HepG2 (cell line): ENCODE results near the gene HNRNPC. TPM values are rescaled to one million over a fixed set of nuclear protein-coding genes. Genes with fewer than 3 reads are reported as not detected.

ENCODE experiments used
- CSRNP1 ChIP-seq: sonication (generic); formaldehyde crosslinking; IDR thresholded peaks from 2 replicates; pipeline ENCODE4 v1.8.1; 2023; ENCODE audit warnings: mild to moderate bottlenecking, missing genetic modification reagents
- ETV5 ChIP-seq: IDR thresholded peaks from 2 replicates; pipeline ENCODE4 v1.6.1; 2018; ENCODE audit warnings: missing biosample characterization, missing genetic modification reagents, inconsistent platforms, borderline replicate concordance
- ETV6 ChIP-seq: sonication (generic); formaldehyde crosslinking; conservative IDR thresholded peaks from 2 replicates; pipeline ENCODE4 v1.4.0; 2020; ENCODE audit warnings: missing genetic modification reagents
- HMGXB4 ChIP-seq, 2 experiments: sonication (generic) in 1 of 2; formaldehyde crosslinking in 1 of 2; IDR thresholded peaks; 2 replicates each; pipeline versions ENCODE4 v1.4.0 to v1.6.1; 2018 to 2020; ENCODE audit warnings: missing genetic modification reagents in 2 of 2, borderline replicate concordance in 1 of 2, low read depth in 1 of 2, mild to moderate bottlenecking in 1 of 2, missing biosample characterization in 1 of 2
- HNRNPLL ChIP-seq: fragments of 200-400 bp; formaldehyde crosslinking; IDR thresholded peaks from 2 replicates; pipeline ENCODE4 v1.6.1; 2017; ENCODE audit warnings: mild to moderate bottlenecking, low read depth, low read length; ENCODE audit not compliant: poor library complexity, severe bottlenecking
- HNRNPUL1 ChIP-seq: fragments of 200-400 bp; formaldehyde crosslinking; IDR thresholded peaks from 2 replicates; pipeline ENCODE4 v1.6.1; 2017; ENCODE audit warnings: low read depth, mild to moderate bottlenecking, low read length, moderate library complexity
- KDM5B ChIP-seq: sonication (generic); formaldehyde crosslinking; IDR thresholded peaks from 2 replicates; pipeline ENCODE4 v1.4.0; 2020; ENCODE audit warnings: missing genetic modification reagents, mild to moderate bottlenecking, borderline replicate concordance
- KMT2A ChIP-seq: sonication (generic); formaldehyde crosslinking; IDR thresholded peaks from 2 replicates; pipeline ENCODE4 v1.4.0; 2020; ENCODE audit warnings: missing genetic modification reagents
- RAD21 ChIP-seq: fragments of 450-650 bp; formaldehyde crosslinking; IDR thresholded peaks from 2 replicates; pipeline ENCODE4 v1.5.0; 2020; ENCODE audit warnings: mild to moderate bottlenecking
- RARA ChIP-seq: IDR thresholded peaks from 2 replicates; pipeline ENCODE4 v1.6.1; 2016; ENCODE audit warnings: missing genetic modification reagents, missing compliant biosample characterization
- REST ChIP-seq, 2 experiments: IDR thresholded peaks; 2 replicates each; pipeline ENCODE4 v1.6.1; 2011 to 2012; ENCODE audit warnings: low read length in 2 of 2, borderline replicate concordance in 1 of 2, low read depth in 1 of 2, mild to moderate bottlenecking in 1 of 2, moderate library complexity in 1 of 2
- SAFB2 ChIP-seq: sonication (generic); formaldehyde crosslinking; IDR thresholded peaks from 2 replicates; pipeline ENCODE4 v1.5.1; 2020; ENCODE audit warnings: missing genetic modification reagents, low read depth, mild to moderate bottlenecking, borderline replicate concordance
- SOX13 ChIP-seq, 3 experiments: fragments of 450-650 bp in 1 of 3; sonication (generic) in 1 of 3; formaldehyde crosslinking in 1 of 3; IDR thresholded peaks in 2 of 3; conservative IDR thresholded peaks in 1 of 3; 2 replicates each; pipeline versions ENCODE4 v1.5.0 to v1.6.1; 2016 to 2020; ENCODE audit warnings: antibody characterized with exemption in 1 of 3, mild to moderate bottlenecking in 1 of 3, missing compliant biosample characterization in 1 of 3, missing genetic modification reagents in 1 of 3, moderate library complexity in 1 of 3
- TAF1 ChIP-seq: sonication (generic); formaldehyde crosslinking; IDR thresholded peaks from 2 replicates; pipeline ENCODE4 v1.4.0; 2020; ENCODE audit warnings: missing genetic modification reagents
- ZNF580 ChIP-seq: IDR thresholded peaks from 2 replicates; pipeline ENCODE4 v1.6.1; 2016; ENCODE audit warnings: low read depth, borderline replicate concordance
- ZNF768 ChIP-seq: sonication (generic); formaldehyde crosslinking; IDR thresholded peaks from 2 replicates; pipeline ENCODE4 v1.4.0; 2020; ENCODE audit warnings: missing genetic modification reagents
- ZNF772 ChIP-seq: sonication (generic); formaldehyde crosslinking; IDR thresholded peaks from 2 replicates; pipeline ENCODE4 v1.5.0; 2020; ENCODE audit warnings: mild to moderate bottlenecking, missing genetic modification reagents
- ZNF800 ChIP-seq: sonication (generic); formaldehyde crosslinking; IDR thresholded peaks from 2 replicates; pipeline ENCODE4 v1.4.0; 2020; ENCODE audit warnings: missing genetic modification reagents
- polyA plus RNA-seq, 8 experiments: library from polyadenylated mRNA; depleted of rRNA in 3 of 8; stranded (reverse) in 7 of 8; unstranded in 1 of 8; fragments of >200 nt; fragmentation: Illumina TruSeq in 4 of 8; extraction: Trizol in 4 of 8; gene quantifications; 2 replicates each; pipeline versions ENCODE4 v1.2.1 to v1.2.3, GENCODE V29; 2011 to 2016; ENCODE audit warnings: low read depth in 4 of 8, missing spikeins in 1 of 8, mixed read lengths in 1 of 8; ENCODE audit not compliant: insufficient read depth in 1 of 8
- total RNA-seq, 5 experiments: library from RNA; depleted of rRNA; stranded (reverse); fragments of >200 nt; fragmentation: Illumina TruSeq; extraction: Trizol; gene quantifications; 2 replicates each; pipeline ENCODE4 v1.2.3, GENCODE V29; 2016; ENCODE audit warnings: low read depth in 1 of 5

The HNRNPC gene
- total and polyA plus RNA-seq, 2 of the 13 experiments (the other 11 are each of a cell fraction or from before 2014, with no cell fraction given), result 628 to 1,099 TPM

- TF ChIP-seq RARA (CRISPR knock-in tag) (peak; percentile 21; the same call in 1 of the 2 replicates), HNRNPUL1 (no peak), REST (IDR thresholded peaks at IDR 0.05; ENCODE audit: borderline replicate concordance in 1 of 2, low read depth in 1 of 2, low read length in 2 of 2) (no peak), ZNF772 (CRISPR knock-in tag) (0 out of 2 replicates have a peak, but pooled peaks have one; percentile 17), KMT2A (peak; percentile 37; the same call in 1 of the 2 replicates), HNRNPLL (peak; percentile 63), SOX13 (IDR thresholded peaks at IDR 0.05) (no peak), SOX13 (CRISPR knock-in tag; conservative IDR thresholded peaks at IDR 0.05 in 1 of 2, IDR thresholded peaks at IDR 0.05 in 1 of 2) (0 out of 4 replicates have a peak, but pooled peaks of 1 of the 2 experiments have one; percentile 9), ETV6 (CRISPR knock-in tag) (0 out of 2 replicates have a peak, but pooled peaks have one; percentile 67), SAFB2 (CRISPR knock-in tag) (peak; percentile 47; the same call in 1 of the 2 replicates), CSRNP1 (CRISPR knock-in tag) (0 out of 2 replicates have a peak, but pooled peaks have one; percentile 12), HMGXB4 (CRISPR knock-in tag; IDR thresholded peaks at IDR 0.05; ENCODE audit: borderline replicate concordance in 1 of 2, low read depth in 1 of 2) (peak; percentile 28 to 66; a peak in 2 of 4 replicates), TAF1 (CRISPR knock-in tag) (peak; percentile 30; the same call in 1 of the 2 replicates), ZNF580 (CRISPR knock-in tag) (0 out of 2 replicates have a peak, but pooled peaks have one; percentile 29), ZNF768 (CRISPR knock-in tag) (peak; percentile 72; the same call in 1 of the 2 replicates), ZNF800 (CRISPR knock-in tag) (peak; percentile 87; the same call in 1 of the 2 replicates), KDM5B (CRISPR knock-in tag) (peak; percentile 72; the same call in 1 of the 2 replicates), RAD21 (CRISPR knock-in tag) (0 out of 2 replicates have a peak, but pooled peaks have one; percentile 41), ETV5 (0 out of 2 replicates have a peak, but pooled peaks have one; percentile 14)
These were observed 31.6 kb upstream of the HNRNPC start (continued) for GRCh38 chr14:21300892-21301291.
